Ovary (tissue), 9 donors: ENCODE results near the gene MED23. TPM values are rescaled to one million over a fixed set of nuclear protein-coding genes. Genes with fewer than 3 reads are reported as not detected.

ENCODE experiments used
- DNase-seq, 5 donors: peaks; one replicate each; pipeline ENCODE4 v3.0.0-alpha.2; 2019 to 2020
- H3K27ac ChIP-seq, 2 donors: fragments of 200-600 bp; one replicate each; pipeline versions ENCODE4 v1.5.1 to v1.8.0; 2019 to 2022
- H3K27me3 ChIP-seq: fragments of 200-600 bp; one replicate; pipeline ENCODE4 v1.8.0; 2022
- H3K36me3 ChIP-seq: fragments of 200-600 bp; sonication (generic); one replicate; pipeline ENCODE4 v1.5.1; 2019
- H3K4me1 ChIP-seq: one replicate; pipeline ENCODE4 v1.8.1; 2013; ENCODE audit warnings: mild to moderate bottlenecking, moderate library complexity; ENCODE audit not compliant: insufficient read depth
- H3K4me3 ChIP-seq: fragments of 200-600 bp; sonication (generic); one replicate; pipeline ENCODE4 v1.5.1; 2017
- H3K9me3 ChIP-seq, 2 donors: fragments of 200-600 bp in 1 of 2; sonication (generic) in 1 of 2; one replicate each; pipeline versions ENCODE4 v1.5.1 to v1.8.1; 2013 to 2019; ENCODE audit warnings: mild to moderate bottlenecking in 1 of 2, moderate library complexity in 1 of 2
- EP300 ChIP-seq: sonication (generic); formaldehyde crosslinking; IDR thresholded peaks from one replicate; pipeline ENCODE4 v1.6.1; 2017; ENCODE audit warnings: antibody characterized with exemption
- POLR2A ChIP-seq: fragments of 450-650 bp; IDR thresholded peaks from one replicate; pipeline ENCODE4 v1.6.1; 2017; ENCODE audit warnings: antibody characterized with exemption, mild to moderate bottlenecking, moderate library complexity
- WGBS, 3 donors: extraction: QIAGEN DNeasy Blood & Tissue Kit in 1 of 3; methylation state at CpG; one replicate each; pipeline versions ENCODE4 v1.1.5 to v1.1.7; 2013 to 2017; 5-methylcytosine and 5-hydroxymethylcytosine counted together
- intact Hi-C, 4 donors: fragments of 100-400 bp; cut with DNase I; formaldehyde crosslinking; loops; one replicate each; pipeline versions ENCODE4 v1.11.0 to v1.15.1; 2022 to 2023
- polyA plus RNA-seq, 2 donors: library from polyadenylated mRNA; stranded (reverse); fragments of 200-250 nt in 1 of 2; fragments of 350-450 nt in 1 of 2; fragmentation: Illumina TruSeq in 1 of 2; extraction: RNeasy Lipid Tissue Mini Kit (QIAGEN cat#74804) in 1 of 2; gene quantifications; one replicate each; pipeline ENCODE4 v1.2.3, GENCODE V29; 2013 to 2014
- total RNA-seq, 7 donors: library from RNA; depleted of rRNA in 2 of 7; stranded (reverse); fragments of >200 nt in 2 of 7; fragmentation: NEBNext Ultra II Directional in 3 of 7; extraction: Animal tissue kit (Norgen Biotek cat#: 25700) in 3 of 7; gene quantifications; one replicate each; pipeline versions ENCODE4 v1.1.0 to v1.2.4, GENCODE V29; 2016 to 2023
- TF ChIP-seq, protein P1 (sequence below), 3 donors: fragments of 450-650 bp in 2 of 3; fragments of 200-600 bp in 1 of 3; IDR thresholded peaks; one replicate each; pipeline versions ENCODE4 v1.5.1 to v1.8.0; 2016 to 2022; ENCODE audit warnings: antibody characterized with exemption in 3 of 3, mild to moderate bottlenecking in 1 of 3
- donor health status: DM: no; HTN: no; CAD: no; lungs with moderate emphysema.
- donor health status: DM: no; HTN: no; CAD: no.
- donor health status: Bipolar disorder and iron deficiency.
- donor health status: DM: yes; HTN: yes; CAD: no.
- donor health status: DM: no; HTN: no; CAD: no.
- donor health status: DM: yes; HTN: yes; CAD: no.

MED23 gene
- total and polyA plus RNA-seq, 9 donors, result 11.2 to 28.5 (median 24.2) TPM

DNA sequence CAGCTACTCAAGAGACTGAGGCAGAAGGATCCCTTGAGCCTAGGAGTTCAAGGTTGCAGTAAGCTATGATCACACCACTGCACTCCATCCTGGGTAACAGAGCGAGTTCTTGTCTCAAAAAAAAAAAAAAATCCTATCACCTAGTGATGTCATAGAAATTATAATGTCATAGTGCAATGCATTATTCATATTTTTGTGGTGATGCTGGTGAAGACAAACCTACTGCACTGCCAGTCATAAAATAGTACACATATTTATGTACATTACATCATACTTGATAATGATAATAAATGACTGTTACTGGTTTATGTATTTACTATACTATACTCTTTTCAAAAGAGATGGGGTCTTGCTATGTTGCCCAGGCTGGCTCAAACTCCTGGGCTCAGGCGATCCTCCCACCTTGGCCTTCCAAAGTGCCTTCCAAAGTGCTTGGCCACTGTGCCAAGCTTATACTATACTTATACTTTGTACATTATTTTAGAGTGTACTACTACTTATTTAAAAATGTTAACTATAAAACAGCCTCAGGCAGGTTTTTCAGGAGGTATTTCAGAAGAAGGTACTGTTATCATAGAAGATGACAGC lies 35.6 kb upstream of the MED23 start:
- Histone ChIP-seq H3K4me1 (no peaks in the 10 kb centered on the region), H3K36me3 (no peaks in the 10 kb centered on the region), H3K4me3 (no peak overlapping the region), H3K9me3 (no peaks in the 10 kb centered on the region), H3K27me3 (no peaks in the 10 kb centered on the region), H3K27ac (no peak overlapping the region)
- 93 to 95% (median 94%) methylated on average over 2 of the region's 2 CpGs for WGBS, 3 donors
- no peak for DNase-seq
- TF ChIP-seq, protein P1, sequence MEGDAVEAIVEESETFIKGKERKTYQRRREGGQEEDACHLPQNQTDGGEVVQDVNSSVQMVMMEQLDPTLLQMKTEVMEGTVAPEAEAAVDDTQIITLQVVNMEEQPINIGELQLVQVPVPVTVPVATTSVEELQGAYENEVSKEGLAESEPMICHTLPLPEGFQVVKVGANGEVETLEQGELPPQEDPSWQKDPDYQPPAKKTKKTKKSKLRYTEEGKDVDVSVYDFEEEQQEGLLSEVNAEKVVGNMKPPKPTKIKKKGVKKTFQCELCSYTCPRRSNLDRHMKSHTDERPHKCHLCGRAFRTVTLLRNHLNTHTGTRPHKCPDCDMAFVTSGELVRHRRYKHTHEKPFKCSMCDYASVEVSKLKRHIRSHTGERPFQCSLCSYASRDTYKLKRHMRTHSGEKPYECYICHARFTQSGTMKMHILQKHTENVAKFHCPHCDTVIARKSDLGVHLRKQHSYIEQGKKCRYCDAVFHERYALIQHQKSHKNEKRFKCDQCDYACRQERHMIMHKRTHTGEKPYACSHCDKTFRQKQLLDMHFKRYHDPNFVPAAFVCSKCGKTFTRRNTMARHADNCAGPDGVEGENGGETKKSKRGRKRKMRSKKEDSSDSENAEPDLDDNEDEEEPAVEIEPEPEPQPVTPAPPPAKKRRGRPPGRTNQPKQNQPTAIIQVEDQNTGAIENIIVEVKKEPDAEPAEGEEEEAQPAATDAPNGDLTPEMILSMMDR (IDR thresholded peaks at IDR 0.05), result no peak
- TF ChIP-seq EP300 (no peak), POLR2A (no peak)
- intact Hi-C loops, result no loop called here

DNA sequence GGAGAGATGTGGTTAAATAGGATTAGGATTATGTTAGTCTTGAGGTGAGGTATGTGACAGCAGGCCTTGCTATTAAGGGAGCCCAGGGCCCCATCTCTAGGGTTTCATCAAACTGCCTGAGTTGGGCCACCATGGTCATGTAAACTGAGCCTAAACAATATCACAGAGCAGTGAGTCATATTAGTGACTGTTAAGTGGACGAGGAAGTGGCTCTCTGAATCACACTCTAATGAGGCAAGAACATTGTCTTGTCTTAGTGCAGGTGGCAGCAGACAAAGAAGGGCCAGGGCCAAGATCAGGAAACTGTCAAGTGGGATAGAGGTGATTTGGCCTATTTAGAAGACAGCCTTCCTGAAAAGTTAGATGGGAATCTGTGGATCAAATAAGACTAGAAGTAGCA lies 32.2 kb upstream of the MED23 start:
- no peaks in the 10 kb centered on the region for H3K27me3 ChIP-seq
- H3K4me3 ChIP-seq, result no peak overlapping the region
- WGBS, 3 donors, result 76 to 93% (median 81%) methylated on average over 1 of the region's 1 CpG
- DNase-seq, result no peak
- no peak for TF ChIP-seq POLR2A
- TF ChIP-seq, protein P1 (IDR thresholded peaks at IDR 0.05), result no peak
- no peak for TF ChIP-seq EP300
- H3K9me3 ChIP-seq, result no peaks in the 10 kb centered on the region
- H3K27ac ChIP-seq, result no peak overlapping the region
- intact Hi-C loops, result no loop called here
- no peaks in the 10 kb centered on the region for H3K4me1 ChIP-seq
- no peaks in the 10 kb centered on the region for H3K36me3 ChIP-seq

DNA sequence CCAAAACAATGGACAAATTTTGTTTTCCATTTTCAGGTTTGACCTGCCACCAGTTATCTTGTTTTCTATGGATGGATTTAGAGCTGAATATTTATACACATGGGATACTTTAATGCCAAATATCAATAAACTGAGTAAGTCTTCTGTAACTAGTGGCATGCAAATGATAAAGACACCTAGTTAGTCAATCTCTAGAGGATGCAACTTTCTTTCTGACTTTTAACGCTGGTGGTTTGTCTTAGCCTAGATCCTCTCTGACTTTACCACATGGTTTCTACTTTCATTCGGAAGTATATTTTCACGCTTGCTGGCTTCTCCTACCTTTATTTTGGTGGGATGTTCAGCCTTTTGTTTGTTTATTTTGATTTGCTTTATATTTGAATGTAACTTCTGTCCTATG lies 30.2 kb upstream of the MED23 start:
- DNase-seq, result no peak

DNA sequence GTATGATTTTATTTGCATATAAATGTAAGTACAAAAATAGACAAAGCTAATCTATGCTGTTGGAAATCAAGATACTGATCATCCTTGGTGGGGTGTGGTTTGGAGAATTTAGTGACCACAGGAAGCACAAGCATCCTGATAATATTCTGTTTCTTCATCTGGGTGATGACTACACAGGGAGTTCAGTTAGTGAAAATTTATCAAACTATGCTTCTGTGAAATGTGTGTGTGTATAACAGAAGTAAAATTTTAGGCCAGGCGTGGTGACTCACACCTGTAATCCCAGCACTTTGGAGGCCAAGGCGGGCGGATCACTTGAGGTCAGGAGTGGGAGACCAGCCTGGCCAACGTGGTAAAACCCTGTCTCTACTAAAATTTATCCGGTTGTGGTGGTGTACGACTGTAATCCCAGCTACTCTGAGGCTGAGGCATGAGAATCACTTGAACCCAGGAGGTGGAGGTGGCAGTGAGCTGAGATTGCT lies 29.6 kb upstream of the MED23 start:
- DNase-seq, result no peak
- Histone ChIP-seq H3K4me1 (no peaks in the 10 kb centered on the region), H3K27me3 (no peaks in the 10 kb centered on the region), H3K36me3 (no peaks in the 10 kb centered on the region), H3K27ac (no peak overlapping the region), H3K9me3 (no peaks in the 10 kb centered on the region), H3K4me3 (no peak overlapping the region)
- TF ChIP-seq POLR2A (no peak), EP300 (no peak)
- TF ChIP-seq, protein P1 (IDR thresholded peaks at IDR 0.05), result no peak
- WGBS, 3 donors, result 83 to 88% (median 85%) methylated on average over 6 of the region's 6 CpGs
- intact Hi-C loops, result no loop called here

More for the DNA sequence above, 30.2 kb upstream of the MED23 start:
- Histone ChIP-seq H3K4me1 (no peaks in the 10 kb centered on the region), H3K36me3 (no peaks in the 10 kb centered on the region), H3K27ac (no peak overlapping the region), H3K4me3 (no peak overlapping the region), H3K9me3 (no peaks in the 10 kb centered on the region), H3K27me3 (no peaks in the 10 kb centered on the region)
- TF ChIP-seq POLR2A, result no peak
- TF ChIP-seq EP300, result no peak
- TF ChIP-seq, protein P1 (IDR thresholded peaks at IDR 0.05), result no peak
- intact Hi-C loops, result no loop called here
- 94 to 95% (median 95%) methylated on average over 3 of the region's 3 CpGs for WGBS, 3 donors
